ENCODE results near the gene TOP3A.
"Not testable (repeated sequence)": the region's sequence is repeated elsewhere in the genome, so short reads cannot be mapped to it uniquely, and the experiment has no call there.

Gene TOP3A

GRCh38 chr17:18314731-18315561 lies at the start of gene TOP3A, which contains the start of gene SMCR8:
TOP3A (minus strand) TSS chr17:18314994; CDS start chr17:18314778, 216 bp downstream.
SMCR8 (plus strand) TSS chr17:18315293; CDS start chr17:18315790, 497 bp downstream.
- DNase-seq, result peak; percentile 97

- DNase-seq, result no peak
These were observed 49.4 kb upstream of the TOP3A start for GRCh38 chr17:18364166-18364565.

- peak; percentile 86 for DNase-seq
These were observed 48.6 kb upstream of the TOP3A start, which contains the start of gene SHMT1 for GRCh38 chr17:18363101-18364049. SHMT1 (minus strand) TSS chr17:18363550; CDS start chr17:18355981, 7,569 bp downstream.

- DNase-seq, result no peak
These were observed 47.9 kb upstream of the TOP3A start for GRCh38 chr17:18362698-18363100.

- no peak for DNase-seq
These were observed 47.3 kb upstream of the TOP3A start for GRCh38 chr17:18361837-18362697.

GRCh38 chr17:18360518-18360917 lies 45.7 kb upstream of the TOP3A start:
- no peak for DNase-seq

GRCh38 chr17:18356624-18357023 lies 41.8 kb upstream of the TOP3A start:
- DNase-seq, result no peak

GRCh38 chr17:18353541-18353940 lies 38.7 kb upstream of the TOP3A start:
- no peak for DNase-seq

- no peak for DNase-seq
These were observed 29.2 kb upstream of the TOP3A start for GRCh38 chr17:18344021-18344420.

GRCh38 chr17:18339933-18340332 lies 25.1 kb upstream of the TOP3A start:
- no peak for DNase-seq

GRCh38 chr17:18338158-18338557 lies 23.4 kb upstream of the TOP3A start:
- not testable (repeated sequence) for DNase-seq

GRCh38 chr17:18332909-18333489 lies 18.2 kb upstream of the TOP3A start:
- no peak for DNase-seq

GRCh38 chr17:18331879-18332278 lies 17.1 kb upstream of the TOP3A start:
- DNase-seq, result no peak

- no peak for DNase-seq
These were observed 13.9 kb upstream of the TOP3A start for GRCh38 chr17:18328643-18329204.

- DNase-seq, result no peak
These were observed 12.8 kb upstream of the TOP3A start for GRCh38 chr17:18327556-18327955.

GRCh38 chr17:18327093-18327492 lies 12.3 kb upstream of the TOP3A start:
- no peak for DNase-seq

- DNase-seq, result no peak
These were observed 11.8 kb upstream of the TOP3A start for GRCh38 chr17:18326572-18326971.

GRCh38 chr17:18326039-18326438 lies 11.2 kb upstream of the TOP3A start:
- DNase-seq, result no peak

GRCh38 chr17:18324140-18325050 lies 9.6 kb upstream of the TOP3A start:
- no peak for DNase-seq

GRCh38 chr17:18323507-18324139 lies 8.8 kb upstream of the TOP3A start:
- DNase-seq, result no peak
